Measurements from ENCODE around the gene ATG2B.

The ATG2B gene

GRCh38 chr14:96270565-96271420 lies 92.3 kb downstream of the ATG2B start:
- no peak for DNase-seq

GRCh38 chr14:96269359-96269710 lies 93.8 kb downstream of the ATG2B start:
- DNase-seq: no peak

- DNase-seq: no peak
These were observed 94.4 kb downstream of the ATG2B start for GRCh38 chr14:96268431-96269358.

GRCh38 chr14:96267916-96268315 lies 95.2 kb downstream of the ATG2B start:
- DNase-seq: no peak

GRCh38 chr14:96267336-96267735 lies 95.8 kb downstream of the ATG2B start:
- DNase-seq: no peak

GRCh38 chr14:96265383-96266095 lies 97.6 kb downstream of the ATG2B start:
- no peak for DNase-seq

- DNase-seq: no peak
These were observed 98.3 kb downstream of the ATG2B start for GRCh38 chr14:96264853-96265252.

- no peak for DNase-seq
These were observed 99.0 kb downstream of the ATG2B start for GRCh38 chr14:96264200-96264553.

- no peak for DNase-seq
These were observed 99.6 kb downstream of the ATG2B start for GRCh38 chr14:96263347-96264199.

- DNase-seq: no peak
These were observed 101.1 kb downstream of the ATG2B start for GRCh38 chr14:96261772-96262655.

GRCh38 chr14:96261053-96261452 lies 102.1 kb downstream of the ATG2B start:
- DNase-seq: no peak

- DNase-seq: no peak
These were observed 102.8 kb downstream of the ATG2B start for GRCh38 chr14:96260341-96260821.

GRCh38 chr14:96257900-96258299 lies 105.2 kb downstream of the ATG2B start:
- DNase-seq: no peak

- DNase-seq: no peak
These were observed 106.1 kb downstream of the ATG2B start for GRCh38 chr14:96257056-96257455.

- DNase-seq: no peak
These were observed 106.7 kb downstream of the ATG2B start for GRCh38 chr14:96256407-96256806.

GRCh38 chr14:96255501-96256366 lies 107.4 kb downstream of the ATG2B start, which contains the start of gene BDKRB1:
Gene BDKRB1, plus strand, starts transcription at chr14:96256210. Its CDS starts 7,473 bp downstream, at chr14:96263683.
- DNase-seq: no peak

GRCh38 chr14:96254687-96255086 lies 108.5 kb downstream of the ATG2B start:
- no peak for DNase-seq

- DNase-seq: no peak
These were observed 110.1 kb downstream of the ATG2B start for GRCh38 chr14:96252999-96253539.

- DNase-seq: no peak
These were observed 110.7 kb downstream of the ATG2B start for GRCh38 chr14:96252323-96252998.
